Measurements from ENCODE around the gene PLEKHN1.

The PLEKHN1 gene

GRCh38 chr1:920010-920409 lies 46.3 kb upstream of the PLEKHN1 start:
- TF ChIP-seq CTCF (IDR thresholded peaks at IDR 0.05; ENCODE audit: control insufficient read depth, insufficient read depth, low read depth, low read length, missing control alignments), result no peak
- no peak overlapping the region for H3K4me3 ChIP-seq (ENCODE audit: control insufficient read depth, low read depth, low read length)
- DNase-seq (ENCODE audit: low read depth), result no peak

- TF ChIP-seq CTCF (IDR thresholded peaks at IDR 0.05; ENCODE audit: control insufficient read depth, insufficient read depth, low read depth, low read length, missing control alignments), result no peak
- H3K4me3 ChIP-seq (ENCODE audit: control insufficient read depth, low read depth, low read length), result no peak overlapping the region
- no peak for DNase-seq (ENCODE audit: low read depth)
Measured at GRCh38 chr1:920521-920920, 45.8 kb upstream of the PLEKHN1 start.

GRCh38 chr1:921011-921837 lies 45.1 kb upstream of the PLEKHN1 start:
- no peak for DNase-seq (ENCODE audit: low read depth)
- H3K4me3 ChIP-seq (ENCODE audit: control insufficient read depth, low read depth, low read length), result no peak overlapping the region; the same call in 1 of the 2 replicates
- peak; percentile 51 for TF ChIP-seq CTCF (IDR thresholded peaks at IDR 0.05; ENCODE audit: control insufficient read depth, insufficient read depth, low read depth, low read length, missing control alignments)

- DNase-seq (ENCODE audit: low read depth), result peak; percentile 46
- TF ChIP-seq CTCF (IDR thresholded peaks at IDR 0.05; ENCODE audit: control insufficient read depth, insufficient read depth, low read depth, low read length, missing control alignments), result no peak
- peak within 1 kb of the TSS; percentile 70 for H3K4me3 ChIP-seq (ENCODE audit: control insufficient read depth, low read depth, low read length)
Measured at GRCh38 chr1:923131-923990, 42.9 kb upstream of the PLEKHN1 start, which contains the start of gene SAMD11. Gene SAMD11 (plus strand): TSS chr1:923923. CDS start chr1:924432, 509 bp downstream.

GRCh38 chr1:923991-924655 lies 42.2 kb upstream of the PLEKHN1 start:
- DNase-seq (ENCODE audit: low read depth), result no peak
- peak overlapping the region; percentile 70 for H3K4me3 ChIP-seq (ENCODE audit: control insufficient read depth, low read depth, low read length)
- no peak for TF ChIP-seq CTCF (IDR thresholded peaks at IDR 0.05; ENCODE audit: control insufficient read depth, insufficient read depth, low read depth, low read length, missing control alignments)

Measured in AG09309 (cell line).